ENCODE data around the gene KLF16.

Gene KLF16

DNA sequence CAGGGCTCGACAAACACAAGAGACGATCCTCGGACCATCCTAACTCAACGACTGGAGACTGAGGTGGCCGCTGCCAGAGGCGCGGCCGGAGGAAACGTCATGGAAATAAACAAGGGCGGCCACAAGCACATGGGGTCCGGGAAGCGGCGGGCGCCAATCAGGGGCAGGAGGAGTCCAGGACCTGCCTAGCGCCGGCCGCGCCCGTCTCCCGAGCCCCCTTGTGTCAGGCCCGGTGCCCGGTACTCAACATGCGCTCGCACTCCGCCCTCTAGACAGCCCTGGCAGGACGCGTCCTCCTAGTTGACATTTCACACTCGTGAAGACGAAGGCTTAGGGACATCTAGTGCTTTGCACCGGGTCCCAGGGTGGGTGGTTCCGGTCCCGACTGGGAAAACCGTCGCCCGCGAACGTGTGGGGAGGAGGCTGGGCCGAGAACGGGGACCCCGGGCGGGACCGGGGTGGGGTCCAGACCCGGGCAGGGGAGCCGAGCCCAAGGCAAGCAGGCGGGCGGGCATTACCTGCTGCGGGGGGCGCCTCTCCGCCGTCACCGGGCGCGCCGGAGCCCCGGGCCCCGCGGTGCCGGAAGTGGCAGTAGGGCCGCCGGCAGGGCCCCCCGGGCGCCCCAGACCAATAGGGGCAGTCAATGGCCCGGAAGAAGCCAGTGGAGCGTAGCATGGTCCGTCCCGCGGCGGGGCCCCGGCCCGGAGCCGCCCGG is 15.5 kb downstream of the KLF16 start:
- peak overlapping the region; percentile 85 for H3K4me3 ChIP-seq (ENCODE audit: low read length)
- TF ChIP-seq ZNF274 (IDR thresholded peaks at IDR 0.05; ENCODE audit: low read depth, low read length) = no peak

DNA sequence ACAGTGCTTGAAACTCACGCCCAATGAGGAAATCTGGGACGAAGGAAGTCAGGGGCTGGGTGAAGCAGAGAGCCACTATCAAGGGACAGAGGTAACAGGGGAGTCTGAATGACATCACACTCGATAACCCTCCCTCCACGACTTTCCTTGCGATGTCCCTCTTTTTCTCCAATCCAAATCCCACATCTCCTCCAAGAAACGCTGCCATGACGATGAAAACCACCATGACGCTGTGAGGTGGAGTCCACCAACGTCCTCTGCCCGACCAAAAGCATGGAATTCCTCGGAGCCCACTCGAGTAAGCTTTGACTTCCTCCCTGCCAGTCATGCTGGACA is 16.1 kb downstream of the KLF16 start:
- TF ChIP-seq ZNF274 (IDR thresholded peaks at IDR 0.05; ENCODE audit: low read depth, low read length) = no peak
- peak overlapping the region; percentile 85 for H3K4me3 ChIP-seq (ENCODE audit: low read length)

- no peak for TF ChIP-seq ZNF274 (IDR thresholded peaks at IDR 0.05; ENCODE audit: low read depth, low read length)
- peak overlapping the region; percentile 85; the same call in 1 of the 2 replicates for H3K4me3 ChIP-seq (ENCODE audit: low read length)
These were observed 16.7 kb downstream of the KLF16 start for GRCh38 chr19:1846517-1847204.

- H3K4me3 ChIP-seq (ENCODE audit: low read length) = no peak overlapping the region
- TF ChIP-seq ZNF274 (IDR thresholded peaks at IDR 0.05; ENCODE audit: low read depth, low read length) = no peak
These were observed 17.7 kb downstream of the KLF16 start for GRCh38 chr19:1845642-1846041.

DNA sequence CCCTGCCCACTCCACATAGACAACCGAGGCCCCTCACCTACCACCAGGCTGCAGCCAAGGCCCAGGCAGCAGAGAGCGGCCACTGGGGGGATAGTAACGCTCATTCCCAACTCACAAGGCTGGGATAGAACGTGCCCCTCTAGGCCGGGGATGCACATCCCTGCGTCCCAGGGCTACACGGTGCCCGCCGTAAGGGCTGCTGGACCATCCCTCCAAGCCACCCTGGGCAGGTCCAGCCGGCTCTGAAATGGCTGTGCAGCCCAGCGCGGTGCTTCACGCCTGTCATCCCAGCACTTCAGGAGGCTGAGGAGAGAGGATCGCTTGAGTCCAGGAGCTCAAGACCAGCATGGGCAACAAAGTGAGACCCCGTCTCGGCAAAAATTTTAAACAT is 18.3 kb downstream of the KLF16 start:
- TF ChIP-seq ZNF274 (IDR thresholded peaks at IDR 0.05; ENCODE audit: low read depth, low read length) = no peak
- no peak overlapping the region for H3K4me3 ChIP-seq (ENCODE audit: low read length)

DNA sequence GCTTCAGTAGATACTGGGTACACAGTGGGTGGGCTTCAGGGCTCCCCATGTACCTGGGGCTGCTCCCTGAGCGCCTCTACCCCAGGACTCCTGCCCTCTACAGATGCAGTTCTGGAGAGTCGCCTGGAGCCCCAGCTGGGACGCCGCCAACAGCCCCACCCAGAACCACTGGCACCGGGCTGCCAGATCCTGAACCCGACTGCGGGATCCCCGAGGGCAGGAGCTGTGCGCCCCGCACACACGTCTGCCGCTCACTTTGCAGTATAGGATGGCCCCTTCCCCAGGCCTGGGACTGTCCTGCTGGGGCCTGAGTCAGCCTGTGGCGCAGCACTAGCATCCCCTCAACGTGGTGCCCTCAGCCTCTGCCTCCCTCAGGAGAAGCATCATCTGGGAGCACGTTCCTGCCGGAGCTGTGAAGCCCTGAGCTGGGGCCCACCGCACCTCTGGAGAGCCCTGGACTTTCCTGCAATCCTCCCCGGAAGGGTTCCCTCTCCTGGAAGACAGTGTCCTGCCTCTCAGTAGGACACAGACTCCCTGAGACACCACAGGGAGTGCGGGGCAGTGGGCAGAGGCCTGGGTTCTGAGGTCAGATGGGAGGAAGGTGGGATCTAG is 18.8 kb downstream of the KLF16 start:
- no peak overlapping the region for H3K4me3 ChIP-seq (ENCODE audit: low read length)
- TF ChIP-seq ZNF274 (IDR thresholded peaks at IDR 0.05; ENCODE audit: low read depth, low read length) = no peak

DNA sequence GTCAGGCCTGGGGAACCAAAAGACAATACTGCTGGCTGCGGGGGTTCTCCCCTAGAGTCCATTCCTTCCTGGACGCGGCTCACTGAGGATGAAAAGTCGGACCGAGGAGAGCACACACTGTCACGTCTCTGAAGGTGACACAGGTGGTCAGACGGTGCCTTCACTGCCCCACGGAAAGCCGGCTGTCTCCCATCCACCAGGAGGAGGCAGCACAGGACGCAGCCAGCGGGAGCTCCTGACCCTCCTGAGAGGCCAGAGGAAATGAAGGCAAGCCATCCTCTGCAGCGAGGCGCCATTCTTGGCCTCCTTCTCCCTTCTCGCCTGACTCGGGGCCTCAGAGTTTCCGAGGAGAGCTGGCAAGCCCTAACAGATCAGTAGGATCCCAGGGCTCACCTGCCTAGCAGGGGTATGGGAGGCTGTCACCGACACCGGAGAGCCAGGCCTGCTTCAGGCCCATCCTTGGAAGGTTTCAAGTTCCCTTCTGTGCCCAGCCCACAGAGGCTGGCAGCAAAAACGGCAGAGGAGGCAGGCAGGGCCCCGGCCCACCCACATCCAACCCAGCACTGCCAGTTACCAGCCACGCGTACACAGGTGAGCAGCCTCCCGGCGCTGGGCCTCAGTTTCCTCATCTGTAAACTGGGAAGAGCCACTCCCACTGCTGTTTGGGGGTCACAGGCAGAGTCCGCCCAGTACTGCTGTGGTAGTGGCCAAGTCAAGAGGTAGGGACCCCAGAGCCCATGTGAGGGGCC is 19.6 kb downstream of the KLF16 start:
- no peak overlapping the region for H3K4me3 ChIP-seq (ENCODE audit: low read length)
- TF ChIP-seq ZNF274 (IDR thresholded peaks at IDR 0.05; ENCODE audit: low read depth, low read length) = no peak

DNA sequence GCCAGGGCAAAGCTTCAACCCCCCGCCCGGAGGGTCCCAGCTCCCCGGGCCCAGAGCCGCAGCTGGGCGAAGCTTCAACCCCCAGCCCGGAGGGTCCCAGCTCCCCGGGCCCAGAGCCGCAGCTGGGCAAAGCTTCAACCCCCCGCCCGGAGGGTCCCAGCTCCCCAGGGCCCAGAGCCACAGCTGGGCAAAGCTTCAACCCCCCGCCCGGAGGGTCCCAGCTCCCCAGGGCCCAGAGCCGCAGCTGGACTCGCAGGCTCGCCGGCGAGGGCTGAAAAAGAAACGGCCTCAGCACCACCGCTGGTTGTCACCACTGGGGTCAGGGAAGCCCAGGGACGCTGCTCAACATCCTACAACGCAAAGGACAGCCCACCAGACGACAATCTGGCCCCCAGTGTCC is 20.3 kb downstream of the KLF16 start:
- H3K4me3 ChIP-seq (ENCODE audit: low read length) = no peak overlapping the region
- TF ChIP-seq ZNF274 (IDR thresholded peaks at IDR 0.05; ENCODE audit: low read depth, low read length) = no peak

DNA sequence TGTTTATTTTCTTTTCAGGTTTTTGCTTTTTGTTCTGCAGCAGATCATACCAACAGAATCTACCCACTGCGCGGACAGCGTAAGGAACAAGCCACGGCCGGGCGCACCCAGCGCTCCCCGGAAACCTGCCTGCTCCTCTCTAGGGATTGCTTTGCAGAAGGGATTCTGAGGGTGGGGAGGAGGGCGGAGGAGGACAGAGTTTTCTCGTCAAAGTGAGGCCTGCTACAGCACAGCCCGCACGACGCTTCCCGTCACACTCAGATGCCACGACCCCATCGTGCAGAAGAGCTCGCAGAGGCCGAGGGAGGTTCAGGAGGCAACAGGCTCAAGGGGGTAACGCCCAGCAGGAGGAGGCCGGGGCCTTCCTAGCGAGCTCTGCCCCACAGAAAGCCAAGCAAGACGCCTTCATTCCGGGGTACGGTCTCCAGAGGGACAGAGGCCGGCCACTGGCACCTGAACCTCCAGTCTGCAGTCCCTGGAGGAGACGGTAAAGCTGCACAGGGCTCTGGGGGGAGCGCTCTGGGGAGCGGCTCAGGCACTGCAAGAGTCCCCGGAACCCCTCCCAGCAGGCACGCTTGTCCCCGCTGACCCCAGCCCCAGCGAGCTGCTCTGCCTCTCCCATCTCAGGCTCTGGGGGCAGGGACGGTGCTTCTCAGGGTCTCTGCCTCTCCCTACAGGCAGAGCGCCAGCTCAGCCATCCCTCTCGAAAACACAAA is 22.0 kb downstream of the KLF16 start:
- TF ChIP-seq ZNF274 (IDR thresholded peaks at IDR 0.05; ENCODE audit: low read depth, low read length) = no peak
- H3K4me3 ChIP-seq (ENCODE audit: low read length) = no peak overlapping the region

- H3K4me3 ChIP-seq (ENCODE audit: low read length) = no peak overlapping the region
- TF ChIP-seq ZNF274 (IDR thresholded peaks at IDR 0.05; ENCODE audit: low read depth, low read length) = no peak
These were observed 22.8 kb downstream of the KLF16 start for GRCh38 chr19:1840541-1841115.

DNA sequence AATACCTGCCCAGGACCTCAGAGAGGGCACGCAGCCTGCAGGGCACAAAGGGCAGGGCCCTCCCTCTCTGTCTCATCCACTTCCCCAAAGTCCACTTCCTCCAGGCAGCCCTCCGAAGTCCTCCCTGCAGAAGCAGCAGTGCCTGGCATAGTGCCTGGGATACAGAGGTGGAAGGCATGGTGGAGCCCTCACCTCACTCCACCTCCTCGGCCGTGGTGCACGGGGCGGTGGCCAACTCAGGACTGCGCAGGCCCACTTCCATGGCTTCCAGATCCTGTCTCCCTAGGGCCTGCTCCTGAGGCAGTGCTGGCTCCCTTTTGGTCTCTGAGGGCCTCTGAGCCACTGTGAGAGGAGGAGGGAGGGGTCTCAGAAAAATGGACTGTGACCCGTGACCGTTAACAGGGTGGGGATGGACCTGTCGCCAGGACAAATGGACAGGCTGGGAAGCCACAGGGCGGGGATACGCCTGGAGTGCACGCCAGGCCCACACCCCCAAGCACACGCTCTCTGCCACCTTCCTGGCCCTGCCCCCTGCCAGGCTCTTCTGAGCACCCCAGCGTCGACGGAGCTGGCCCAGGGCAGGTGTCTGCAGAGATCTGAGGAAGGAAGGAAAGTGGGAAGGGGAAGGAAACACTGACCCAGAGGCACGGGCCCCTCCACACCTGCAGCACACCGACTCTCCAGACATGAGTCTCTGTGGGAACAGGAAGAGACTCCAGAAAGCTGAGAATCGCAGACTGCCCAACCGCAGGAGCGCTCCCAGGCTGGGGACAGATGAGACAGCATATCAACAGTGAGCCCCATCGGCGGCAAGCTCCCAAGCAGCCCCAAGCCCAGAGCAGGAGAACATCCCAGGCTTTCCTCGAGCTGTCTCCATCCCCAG is 23.5 kb downstream of the KLF16 start:
- no peak overlapping the region for H3K4me3 ChIP-seq (ENCODE audit: low read length)
- TF ChIP-seq ZNF274 (IDR thresholded peaks at IDR 0.05; ENCODE audit: low read depth, low read length) = no peak

DNA sequence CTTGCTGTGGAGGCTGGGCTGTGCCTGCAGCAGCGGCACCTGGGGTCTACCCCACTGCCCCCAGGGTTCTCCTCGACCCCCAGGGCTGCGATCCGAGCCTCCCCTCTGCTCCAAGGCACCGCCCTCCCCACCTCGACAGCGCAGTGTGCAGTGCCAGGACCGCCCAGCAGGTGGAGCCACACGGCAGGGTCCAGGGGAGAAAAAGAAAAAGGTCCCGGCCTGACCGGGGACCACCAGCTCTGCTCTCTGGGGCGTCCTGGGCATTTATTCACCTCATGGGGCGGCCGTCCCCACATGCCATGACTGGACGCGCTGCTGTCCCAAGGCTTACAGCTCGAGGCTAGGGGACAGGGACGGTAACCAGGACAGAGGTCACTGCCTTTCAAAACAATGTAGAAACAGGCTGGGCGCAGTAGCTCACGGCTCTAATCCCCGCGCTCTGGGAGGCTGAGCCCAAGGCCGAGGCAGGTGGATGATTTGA is 25.7 kb downstream of the KLF16 start:
- TF ChIP-seq ZNF274 (IDR thresholded peaks at IDR 0.05; ENCODE audit: low read depth, low read length) = no peak
- no peak overlapping the region for H3K4me3 ChIP-seq (ENCODE audit: low read length)

GRCh38 chr19:1837222-1837565 is 26.2 kb downstream of the KLF16 start:
- TF ChIP-seq ZNF274 (IDR thresholded peaks at IDR 0.05; ENCODE audit: low read depth, low read length) = no peak
- H3K4me3 ChIP-seq (ENCODE audit: low read length) = no peak overlapping the region

Measured in GM08714 (cell line).